Stomach (tissue), 9 donors: ENCODE measurements around the gene SLC25A13. TPM values are rescaled to one million over a fixed set of nuclear protein-coding genes. Genes with fewer than 3 reads are reported as not detected.
A peak's percentile ranks its signal among the peaks of the same experiment; 100 is the strongest.

Experiments used
- DNase-seq, 2 donors: peaks; one replicate each; pipeline versions ENCODE4 v3.0.0 to v3.0.0-alpha.2; 2013 to 2019
- H3K27ac ChIP-seq, 5 donors: fragments of 200-600 bp in 4 of 5; sonication (generic) in 4 of 5; one replicate each; pipeline ENCODE4 v1.5.1; 2013 to 2019; ENCODE audit warnings: mild to moderate bottlenecking in 1 of 5, moderate library complexity in 1 of 5
- H3K27me3 ChIP-seq, 3 donors: fragments of 200-600 bp; sonication (generic); one replicate each; pipeline ENCODE4 v1.5.1; 2017 to 2019; ENCODE audit warnings: mixed run types in 1 of 3
- H3K36me3 ChIP-seq, 4 donors: fragments of 200-600 bp; sonication (generic); 1 replicate in 3 of 4; 2 replicates in 1 of 4; pipeline ENCODE4 v1.5.1; 2016 to 2019
- H3K4me1 ChIP-seq, 4 donors: fragments of 200-600 bp; sonication (generic); one replicate each; pipeline ENCODE4 v1.5.1; 2016 to 2019
- H3K4me3 ChIP-seq, 4 donors: fragments of 200-600 bp; sonication (generic) in 3 of 4; one replicate each; pipeline ENCODE4 v1.5.1; 2016 to 2019; ENCODE audit warnings: mild to moderate bottlenecking in 1 of 4
- H3K9me3 ChIP-seq, 4 donors: fragments of 200-600 bp; sonication (generic); one replicate each; pipeline ENCODE4 v1.5.1; 2016 to 2019
- EP300 ChIP-seq: sonication (generic); formaldehyde crosslinking; IDR thresholded peaks from one replicate; pipeline ENCODE4 v1.6.1; 2017; ENCODE audit warnings: antibody characterized with exemption
- POLR2A ChIP-seq, 4 donors: fragments of 450-650 bp; IDR thresholded peaks; one replicate each; pipeline ENCODE4 v1.6.1; 2016; ENCODE audit warnings: antibody characterized with exemption in 4 of 4, control low read depth in 2 of 4, mild to moderate bottlenecking in 1 of 4, moderate library complexity in 1 of 4
- POLR2AphosphoS5 ChIP-seq, 3 donors: sonication (generic); formaldehyde crosslinking; IDR thresholded peaks; one replicate each; pipeline ENCODE4 v1.6.1; 2016; ENCODE audit warnings: antibody characterized with exemption in 3 of 3
- WGBS, 5 donors: extraction: QIAGEN DNeasy Blood & Tissue Kit in 3 of 5; methylation state at CpG; one replicate each; pipeline versions ENCODE4 v1.1.5 to v1.1.7; 2013 to 2018; 5-methylcytosine and 5-hydroxymethylcytosine counted together
- intact Hi-C: fragments of 100-400 bp; cut with DNase I; formaldehyde crosslinking; loops from one replicate; pipeline ENCODE4 v1.15.1; 2023; ENCODE audit warnings: low total_unique reads
- polyA plus RNA-seq, 3 donors: library from polyadenylated mRNA; stranded (reverse); fragments of 200-250 nt; gene quantifications; one replicate each; pipeline ENCODE4 v1.2.3, GENCODE V29; 2013
- total RNA-seq, 5 donors: library from RNA; depleted of rRNA; stranded (reverse); fragments of >200 nt; gene quantifications; one replicate each; pipeline versions ENCODE4 v1.1.0 to v1.2.3, GENCODE V29; 2014 to 2016
- TF ChIP-seq, protein P1 (sequence below), 7 experiments: fragments of 450-650 bp in 4 of 7; fragments of 200-600 bp in 3 of 7; sonication (generic) in 3 of 7; IDR thresholded peaks; one replicate each; pipeline ENCODE4 v1.5.1; 2016 to 2019; ENCODE audit warnings: antibody characterized with exemption in 7 of 7, control low read depth in 2 of 7, mild to moderate bottlenecking in 1 of 7
- donor health status: healthy with polysubstance abuse.
- donor health status: Bipolar disorder and iron deficiency.
- donor health status: healthy.

The SLC25A13 gene
- total and polyA plus RNA-seq, 8 donors = 4.1 to 72.0 (median 12.0) TPM

DNA sequence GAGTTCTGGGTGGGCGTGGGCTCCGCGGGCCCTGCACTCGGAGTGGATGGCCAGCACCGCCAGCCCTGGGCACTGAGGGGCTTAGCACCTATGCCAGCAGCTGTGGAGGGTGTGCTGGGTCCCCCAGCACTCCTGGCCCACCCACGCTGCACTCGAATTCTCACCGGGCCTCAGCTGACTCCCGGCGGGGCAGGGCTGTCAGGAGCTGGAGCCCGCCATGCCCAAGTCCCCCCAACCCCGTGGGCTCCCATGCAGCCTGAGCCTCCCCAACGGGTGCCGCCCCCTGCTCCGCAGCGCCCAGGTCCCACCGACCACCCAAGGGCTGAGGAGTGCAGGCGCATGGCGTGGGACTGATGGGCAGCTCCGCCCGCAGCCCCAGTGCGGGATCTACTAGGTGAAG, 93.1 kb downstream of the SLC25A13 start:
- H3K36me3 ChIP-seq = peaks cover 0 to 41% (median 20%) of the 10 kb centered on the region in 4 donors
- no peak for DNase-seq
- H3K27ac ChIP-seq = no peak overlapping the region
- H3K4me1 ChIP-seq = no peaks in the 10 kb centered on the region
- WGBS, 5 donors = 87 to 100% (median 98%) methylated on average over 8 to 22 of the region's 22 CpGs
- no peak overlapping the region for H3K4me3 ChIP-seq
- intact Hi-C loops = no loop called here
- TF ChIP-seq POLR2AphosphoS5 (IDR thresholded peaks at IDR 0.05) = no peak
- no peak for TF ChIP-seq POLR2A (IDR thresholded peaks at IDR 0.05)
- no peaks in the 10 kb centered on the region for H3K27me3 ChIP-seq
- peaks cover 0 to 5% (median 0%) of the 10 kb centered on the region in 4 donors for H3K9me3 ChIP-seq

DNA sequence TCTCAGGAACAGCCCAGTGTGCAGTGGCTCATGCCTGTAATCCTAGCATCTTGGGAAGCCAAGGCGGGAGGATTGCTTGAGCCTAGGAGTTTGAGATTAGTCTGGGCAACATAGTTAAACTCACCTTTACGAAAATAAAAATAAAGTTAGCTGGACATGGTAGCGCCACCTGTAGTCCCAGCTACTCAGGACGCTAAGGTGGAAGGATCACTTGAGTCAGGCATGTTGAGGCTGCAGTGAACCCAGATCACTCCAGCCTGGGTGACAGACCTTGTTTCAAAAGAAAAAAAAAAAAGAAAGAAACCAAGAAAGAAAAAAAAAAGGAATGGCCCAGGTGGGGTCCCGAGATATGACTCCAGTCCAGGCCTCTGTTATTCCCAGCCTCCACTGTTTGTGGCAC, 96.6 kb downstream of the SLC25A13 start:
- no peak for DNase-seq
- Histone ChIP-seq H3K27ac (no peak overlapping the region), H3K4me3 (no peak overlapping the region), H3K4me1 (no peaks in the 10 kb centered on the region), H3K9me3 (peaks cover 0 to 5% (median 0%) of the 10 kb centered on the region in 4 donors), H3K27me3 (no peaks in the 10 kb centered on the region), H3K36me3 (peaks cover 0 to 16% (median 14%) of the 10 kb centered on the region in 4 donors)
- intact Hi-C loops = no loop called here
- TF ChIP-seq, protein P1, sequence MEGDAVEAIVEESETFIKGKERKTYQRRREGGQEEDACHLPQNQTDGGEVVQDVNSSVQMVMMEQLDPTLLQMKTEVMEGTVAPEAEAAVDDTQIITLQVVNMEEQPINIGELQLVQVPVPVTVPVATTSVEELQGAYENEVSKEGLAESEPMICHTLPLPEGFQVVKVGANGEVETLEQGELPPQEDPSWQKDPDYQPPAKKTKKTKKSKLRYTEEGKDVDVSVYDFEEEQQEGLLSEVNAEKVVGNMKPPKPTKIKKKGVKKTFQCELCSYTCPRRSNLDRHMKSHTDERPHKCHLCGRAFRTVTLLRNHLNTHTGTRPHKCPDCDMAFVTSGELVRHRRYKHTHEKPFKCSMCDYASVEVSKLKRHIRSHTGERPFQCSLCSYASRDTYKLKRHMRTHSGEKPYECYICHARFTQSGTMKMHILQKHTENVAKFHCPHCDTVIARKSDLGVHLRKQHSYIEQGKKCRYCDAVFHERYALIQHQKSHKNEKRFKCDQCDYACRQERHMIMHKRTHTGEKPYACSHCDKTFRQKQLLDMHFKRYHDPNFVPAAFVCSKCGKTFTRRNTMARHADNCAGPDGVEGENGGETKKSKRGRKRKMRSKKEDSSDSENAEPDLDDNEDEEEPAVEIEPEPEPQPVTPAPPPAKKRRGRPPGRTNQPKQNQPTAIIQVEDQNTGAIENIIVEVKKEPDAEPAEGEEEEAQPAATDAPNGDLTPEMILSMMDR (IDR thresholded peaks at IDR 0.05) = no peak
- TF ChIP-seq EP300 = no peak
- TF ChIP-seq POLR2A (IDR thresholded peaks at IDR 0.05) = no peak
- TF ChIP-seq POLR2AphosphoS5 (IDR thresholded peaks at IDR 0.05) = no peak
- WGBS, 5 donors = 95 to 98% (median 97%) methylated on average over 5 of the region's 5 CpGs

DNA sequence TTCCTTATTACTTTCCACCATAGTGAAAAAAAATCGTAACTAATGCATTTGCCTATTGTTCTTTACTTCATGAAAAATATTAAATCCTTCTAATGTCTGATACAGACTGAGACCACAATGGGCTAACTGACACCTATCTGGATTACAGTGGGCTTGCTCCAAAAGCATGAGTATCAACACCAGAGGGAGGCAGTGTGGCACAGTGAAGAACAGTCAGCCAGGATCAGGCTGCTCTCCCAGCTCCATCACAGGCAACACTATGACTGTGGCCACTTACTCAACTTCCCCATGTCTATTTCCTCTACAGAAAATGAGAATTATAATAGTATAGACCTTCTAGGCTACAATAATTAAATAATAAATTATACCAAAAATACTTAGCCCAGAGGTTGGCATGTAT, 97.2 kb downstream of the SLC25A13 start:
- Histone ChIP-seq H3K4me3 (no peak overlapping the region), H3K27me3 (no peaks in the 10 kb centered on the region), H3K27ac (no peak overlapping the region), H3K9me3 (peaks cover 0 to 5% (median 0%) of the 10 kb centered on the region in 4 donors), H3K4me1 (peaks cover 0 to under 1% (median 0%) of the 10 kb centered on the region in 4 donors), H3K36me3 (peaks cover 0 to 14% (median 14%) of the 10 kb centered on the region in 4 donors)
- intact Hi-C loops = no loop called here
- peak in 1 of 2 donors; percentile 37 for DNase-seq
- 85 to 98% (median 97%) methylated on average over 1 of the region's 1 CpG for WGBS, 5 donors
- TF ChIP-seq, protein P1 (IDR thresholded peaks at IDR 0.05) = no peak
- TF ChIP-seq EP300 (no peak), POLR2AphosphoS5 (IDR thresholded peaks at IDR 0.05) (no peak), POLR2A (IDR thresholded peaks at IDR 0.05) (no peak)

DNA sequence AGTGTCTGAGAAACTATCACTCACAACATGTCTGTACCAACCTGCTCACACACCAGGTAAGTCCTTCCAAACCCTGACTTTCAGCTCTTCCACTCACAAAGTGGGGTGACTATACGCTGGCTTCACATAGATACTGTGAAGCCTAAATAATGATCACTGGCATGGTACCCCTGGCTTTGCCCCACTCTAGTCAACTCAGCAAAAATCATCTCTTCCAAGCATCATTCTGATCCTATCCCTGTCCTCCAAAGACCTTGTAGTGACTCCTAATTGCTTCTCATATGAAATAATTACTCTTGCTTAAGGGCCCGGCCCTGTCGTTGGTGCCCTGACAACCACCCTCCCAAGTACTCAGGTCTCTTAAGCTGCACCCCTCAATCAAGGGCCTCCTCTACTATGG, 97.8 kb downstream of the SLC25A13 start:
- peaks cover 0 to 9% (median 8%) of the 10 kb centered on the region in 4 donors for H3K36me3 ChIP-seq
- TF ChIP-seq, protein P1 (IDR thresholded peaks at IDR 0.05) = no peak
- TF ChIP-seq POLR2AphosphoS5 (IDR thresholded peaks at IDR 0.05) (no peak), POLR2A (IDR thresholded peaks at IDR 0.05) (no peak), EP300 (no peak)
- no peak for DNase-seq
- peaks cover 0 to 5% (median 0%) of the 10 kb centered on the region in 4 donors for H3K4me1 ChIP-seq
- 90 to 98% (median 94%) methylated on average over 3 of the region's 3 CpGs for WGBS, 5 donors
- H3K27ac ChIP-seq = no peak overlapping the region
- peaks cover 0 to 5% (median 0%) of the 10 kb centered on the region in 4 donors for H3K9me3 ChIP-seq
- intact Hi-C loops = no loop called here
- H3K4me3 ChIP-seq = no peak overlapping the region
- H3K27me3 ChIP-seq = no peaks in the 10 kb centered on the region

DNA sequence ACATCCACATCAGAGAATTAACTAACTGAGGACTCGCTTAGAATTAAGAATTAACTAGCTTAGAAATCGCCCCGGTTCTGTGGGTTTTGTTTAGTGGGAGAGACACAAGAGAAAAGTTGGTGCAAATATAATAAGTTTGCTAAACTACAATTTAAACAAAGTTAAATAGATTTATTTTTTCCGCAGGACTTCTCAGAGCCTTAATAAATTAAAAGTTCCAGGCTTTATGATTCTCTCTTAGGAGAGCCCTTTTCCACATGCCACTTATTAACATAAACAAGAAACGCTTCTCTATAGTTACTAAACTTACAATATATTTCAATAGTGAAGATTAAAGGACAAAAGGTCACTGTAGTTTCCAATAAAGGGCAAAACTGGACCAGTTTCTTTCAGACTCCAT, 100.0 kb downstream of the SLC25A13 start:
- WGBS, 5 donors = 96 to 98% (median 97%) methylated on average over 5 of the region's 5 CpGs
- intact Hi-C loops = no loop called here
- TF ChIP-seq, protein P1 (IDR thresholded peaks at IDR 0.05) = no peak
- H3K4me1 ChIP-seq = peaks cover 0 to 5% (median 0%) of the 10 kb centered on the region in 4 donors
- no peaks in the 10 kb centered on the region for H3K27me3 ChIP-seq
- no peaks in the 10 kb centered on the region for H3K36me3 ChIP-seq
- H3K27ac ChIP-seq = no peak overlapping the region
- no peak overlapping the region for H3K4me3 ChIP-seq
- no peaks in the 10 kb centered on the region for H3K9me3 ChIP-seq
- no peak for DNase-seq
